Small intestine (tissue), 7 donors: ENCODE data around the gene DCTD. TPM values are rescaled to one million over a fixed set of nuclear protein-coding genes. Genes with fewer than 3 reads are reported as not detected.

Experiments used
- DNase-seq, 2 donors: peaks; one replicate each; pipeline versions ENCODE4 v3.0.0 to v3.0.0-alpha.2; 2013
- FAIRE-seq: peaks from 2 replicates; lab custom pipeline; 2012; peaks lifted over from hg19 to GRCh38; lab: Jason Lieb, UNC
- H3K27ac ChIP-seq, 3 donors: one replicate each; pipeline ENCODE4 v1.5.1; 2013; ENCODE audit warnings: low read length in 2 of 3, mild to moderate bottlenecking in 2 of 3, control low read depth in 1 of 3, inconsistent platforms in 1 of 3, low read depth in 1 of 3, moderate library complexity in 1 of 3
- H3K27me3 ChIP-seq, 3 donors: one replicate each; pipeline ENCODE4 v1.6.1; 2013; ENCODE audit warnings: low read length in 3 of 3, inconsistent platforms in 1 of 3; ENCODE audit not compliant: control insufficient read depth in 3 of 3, insufficient read depth in 3 of 3
- H3K36me3 ChIP-seq, 3 donors: one replicate each; pipeline ENCODE4 v1.6.1; 2013; ENCODE audit warnings: low read length in 3 of 3, inconsistent platforms in 1 of 3, low read depth in 1 of 3, mild to moderate bottlenecking in 1 of 3, moderate library complexity in 1 of 3; ENCODE audit not compliant: control insufficient read depth in 3 of 3, insufficient read depth in 2 of 3
- H3K4me1 ChIP-seq, 3 donors: one replicate each; pipeline ENCODE4 v1.6.1; 2013; ENCODE audit warnings: low read length in 2 of 3, inconsistent platforms in 1 of 3, low read depth in 1 of 3, mild to moderate bottlenecking in 1 of 3, moderate library complexity in 1 of 3; ENCODE audit not compliant: control insufficient read depth in 3 of 3, insufficient read depth in 2 of 3
- H3K4me3 ChIP-seq, 3 donors: one replicate each; pipeline ENCODE4 v1.5.1; 2013; ENCODE audit warnings: low read length in 3 of 3, control low read depth in 1 of 3, inconsistent platforms in 1 of 3, low read depth in 1 of 3, mild to moderate bottlenecking in 1 of 3, moderate library complexity in 1 of 3
- H3K9me3 ChIP-seq, 2 donors: one replicate each; pipeline ENCODE4 v1.6.1; 2013; ENCODE audit warnings: low read depth in 1 of 2, low read length in 1 of 2; ENCODE audit not compliant: control insufficient read depth in 2 of 2, insufficient read depth in 1 of 2
- WGBS, 3 donors: extraction: QIAGEN DNeasy Blood & Tissue Kit; methylation state at CpG; one replicate each; pipeline ENCODE4 v1.1.7; 2013; 5-methylcytosine and 5-hydroxymethylcytosine counted together
- polyA plus RNA-seq, 4 donors: library from polyadenylated mRNA; stranded (reverse) in 3 of 4; unstranded in 1 of 4; fragments of 200-250 nt in 3 of 4; fragments of 120-200 nt in 1 of 4; gene quantifications; one replicate each; pipeline versions ENCODE4 v1.2.1 to v1.2.3, GENCODE V29; 2013
- donor health status: healthy with polysubstance abuse.
- donor health status: control.
- donor health status: control.
- donor health status: Bipolar disorder and iron deficiency.
- donor health status: healthy.

Gene DCTD
- polyA plus RNA-seq, 4 donors = 17.9 to 82.3 (median 47.5) TPM

GRCh38 chr4:182918044-182918607, 940 bp upstream of the DCTD start:
- Histone ChIP-seq H3K4me3 (peak overlapping the region; percentile 77 to 94 (median 77)), H3K9me3 (no peaks in the 10 kb centered on the region), H3K36me3 (peaks cover 0 to 16% (median 0%) of the 10 kb centered on the region in 3 donors), H3K4me1 (peaks cover 4 to 49% (median 10%) of the 10 kb centered on the region in 3 donors), H3K27me3 (no peaks in the 10 kb centered on the region), H3K27ac (peak overlapping the region; percentile 96 to 100 (median 97))
- FAIRE-seq (no peak), DNase-seq (no peak)
- WGBS, 3 donors = 8 to 11% (median 10%) methylated on average over 12 of the region's 12 CpGs

- FAIRE-seq = no peak
- 6 to 11% (median 9%) methylated on average over 28 to 38 of the region's 38 CpGs for WGBS, 3 donors
Observed at GRCh38 chr4:182916483-182917181, 554 bp downstream of the DCTD start.

GRCh38 chr4:182914357-182914756, 2.8 kb downstream of the DCTD start:
- peaks cover 0 to 34% (median 3%) of the 10 kb centered on the region in 3 donors for H3K36me3 ChIP-seq
- H3K27me3 ChIP-seq = no peaks in the 10 kb centered on the region
- FAIRE-seq (no peak), DNase-seq (no peak)
- H3K4me3 ChIP-seq = no peak overlapping the region
- peaks cover 0 to 24% (median 4%) of the 10 kb centered on the region in 3 donors for H3K4me1 ChIP-seq
- no peaks in the 10 kb centered on the region for H3K9me3 ChIP-seq
- WGBS, 3 donors = 81 to 94% (median 89%) methylated on average over 5 of the region's 5 CpGs
- no peak overlapping the region for H3K27ac ChIP-seq

More at GRCh38 chr4:182916483-182917181, 554 bp downstream of the DCTD start:
- peak overlapping the region; percentile 55 to 94 (median 77) for H3K4me3 ChIP-seq
- no peaks in the 10 kb centered on the region for H3K27me3 ChIP-seq
- peak overlapping the region; percentile 76 to 100 (median 84) for H3K27ac ChIP-seq
- peak; percentile 54 to 83 for DNase-seq
- no peaks in the 10 kb centered on the region for H3K9me3 ChIP-seq
- H3K36me3 ChIP-seq = peaks cover 0 to 23% (median 3%) of the 10 kb centered on the region in 3 donors
- peaks cover 0 to 36% (median 4%) of the 10 kb centered on the region in 3 donors for H3K4me1 ChIP-seq

- H3K27ac ChIP-seq = no peak overlapping the region
- peaks cover 0 to 17% (median 4%) of the 10 kb centered on the region in 3 donors for H3K4me1 ChIP-seq
- DNase-seq = no peak
- no peak for FAIRE-seq
- peaks cover 0 to 36% (median 3%) of the 10 kb centered on the region in 3 donors for H3K36me3 ChIP-seq
- 95 to 98% (median 98%) methylated on average over 2 of the region's 2 CpGs for WGBS, 3 donors
- no peaks in the 10 kb centered on the region for H3K27me3 ChIP-seq
- no peaks in the 10 kb centered on the region for H3K9me3 ChIP-seq
- no peak overlapping the region for H3K4me3 ChIP-seq
Observed at GRCh38 chr4:182913621-182914020, 3.6 kb downstream of the DCTD start.

- no peak overlapping the region for H3K27ac ChIP-seq
- H3K4me1 ChIP-seq = peaks cover 0 to 11% (median 4%) of the 10 kb centered on the region in 3 donors
- no peaks in the 10 kb centered on the region for H3K27me3 ChIP-seq
- DNase-seq (no peak), FAIRE-seq (no peak)
- 84 to 93% (median 92%) methylated on average over 8 of the region's 8 CpGs for WGBS, 3 donors
- no peaks in the 10 kb centered on the region for H3K9me3 ChIP-seq
- no peak overlapping the region for H3K4me3 ChIP-seq
- peaks cover 0 to 39% (median 3%) of the 10 kb centered on the region in 3 donors for H3K36me3 ChIP-seq
Observed at GRCh38 chr4:182913036-182913435, 4.2 kb downstream of the DCTD start.

- H3K36me3 ChIP-seq = peaks cover 7 to 62% (median 8%) of the 10 kb centered on the region in 3 donors
- no peaks in the 10 kb centered on the region for H3K4me1 ChIP-seq
- no peaks in the 10 kb centered on the region for H3K27me3 ChIP-seq
- no peaks in the 10 kb centered on the region for H3K9me3 ChIP-seq
- 92 to 94% (median 94%) methylated on average over 3 of the region's 3 CpGs for WGBS, 3 donors
- H3K4me3 ChIP-seq = no peak overlapping the region
- FAIRE-seq = no peak
- DNase-seq = no peak
- H3K27ac ChIP-seq = no peak overlapping the region
Observed at GRCh38 chr4:182908124-182908523, 9.1 kb downstream of the DCTD start.

GRCh38 chr4:182907396-182907795, 9.8 kb downstream of the DCTD start:
- FAIRE-seq = no peak
- Histone ChIP-seq H3K4me1 (no peaks in the 10 kb centered on the region), H3K36me3 (peaks cover 3 to 63% (median 11%) of the 10 kb centered on the region in 3 donors), H3K27me3 (no peaks in the 10 kb centered on the region), H3K9me3 (no peaks in the 10 kb centered on the region), H3K4me3 (no peak overlapping the region), H3K27ac (no peak overlapping the region)
- 97 to 98% (median 97%) methylated on average over 8 of the region's 8 CpGs for WGBS, 3 donors
- no peak for DNase-seq

GRCh38 chr4:182906786-182907185, 10.4 kb downstream of the DCTD start:
- Histone ChIP-seq H3K9me3 (no peaks in the 10 kb centered on the region), H3K27ac (no peak overlapping the region), H3K4me3 (no peak overlapping the region), H3K27me3 (no peaks in the 10 kb centered on the region), H3K36me3 (peaks cover 3 to 68% (median 11%) of the 10 kb centered on the region in 3 donors), H3K4me1 (no peaks in the 10 kb centered on the region)
- FAIRE-seq (no peak), DNase-seq (no peak)
- 81 to 98% (median 94%) methylated on average over 4 of the region's 4 CpGs for WGBS, 3 donors
